RWPE1 (cell line): ENCODE results near the gene INSIG2.
A peak's percentile ranks its signal among the peaks of the same experiment; 100 is the strongest.

Experiments
- CTCF ChIA-PET: fragments of 350-600 bp; sonication (Branson Sonifier 250); formaldehyde crosslinking; extraction: SDS; loops from one replicate; lab custom pipeline; 2021; lab: Yijun Ruan, JAX
- POLR2A ChIA-PET: fragments of 400-600 bp; formaldehyde crosslinking; extraction: SDS; loops from one replicate; lab custom pipeline; 2020; ENCODE audit warnings: antibody characterized with exemption; ENCODE audit not compliant: low non-redundant PET; lab: Yijun Ruan, JAX
- DNase-seq: peaks from one replicate; pipeline ENCODE4 v3.0.0; 2012; ENCODE audit warnings: low spot score
- H3K27ac ChIP-seq: fragments of 450-650 bp; 2 replicates; pipeline ENCODE4 v1.5.1; 2017
- TF ChIP-seq, protein P1 (sequence below): fragments of 450-650 bp; conservative IDR thresholded peaks from 2 replicates; pipeline ENCODE4 v1.5.1; 2017; ENCODE audit warnings: low read depth, mild to moderate bottlenecking

INSIG2 gene

DNA sequence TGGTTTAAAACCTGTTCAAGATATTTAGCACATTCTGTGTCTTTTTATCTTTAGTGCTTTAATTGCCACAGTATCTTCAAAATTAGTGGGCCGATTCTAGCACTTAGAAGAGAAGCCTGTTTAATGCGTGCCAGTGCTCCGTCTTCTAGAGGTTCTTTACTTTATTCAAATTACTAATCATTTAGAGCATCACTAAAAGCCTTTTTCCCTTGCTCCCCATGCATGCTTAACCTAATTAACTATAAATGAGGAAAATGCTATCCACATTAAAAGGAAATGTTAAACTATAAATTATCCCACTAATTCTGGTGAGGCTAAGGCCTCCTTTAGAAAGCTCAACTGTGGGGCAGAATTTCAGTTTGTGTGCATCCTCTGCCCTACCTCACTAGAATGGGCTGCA lies 31.5 kb upstream of the INSIG2 start:
- no peak for DNase-seq
- ChIA-PET CTCF (no interaction called here), POLR2A (no interaction called here)
- no peak overlapping the region for H3K27ac ChIP-seq
- TF ChIP-seq, protein P1, sequence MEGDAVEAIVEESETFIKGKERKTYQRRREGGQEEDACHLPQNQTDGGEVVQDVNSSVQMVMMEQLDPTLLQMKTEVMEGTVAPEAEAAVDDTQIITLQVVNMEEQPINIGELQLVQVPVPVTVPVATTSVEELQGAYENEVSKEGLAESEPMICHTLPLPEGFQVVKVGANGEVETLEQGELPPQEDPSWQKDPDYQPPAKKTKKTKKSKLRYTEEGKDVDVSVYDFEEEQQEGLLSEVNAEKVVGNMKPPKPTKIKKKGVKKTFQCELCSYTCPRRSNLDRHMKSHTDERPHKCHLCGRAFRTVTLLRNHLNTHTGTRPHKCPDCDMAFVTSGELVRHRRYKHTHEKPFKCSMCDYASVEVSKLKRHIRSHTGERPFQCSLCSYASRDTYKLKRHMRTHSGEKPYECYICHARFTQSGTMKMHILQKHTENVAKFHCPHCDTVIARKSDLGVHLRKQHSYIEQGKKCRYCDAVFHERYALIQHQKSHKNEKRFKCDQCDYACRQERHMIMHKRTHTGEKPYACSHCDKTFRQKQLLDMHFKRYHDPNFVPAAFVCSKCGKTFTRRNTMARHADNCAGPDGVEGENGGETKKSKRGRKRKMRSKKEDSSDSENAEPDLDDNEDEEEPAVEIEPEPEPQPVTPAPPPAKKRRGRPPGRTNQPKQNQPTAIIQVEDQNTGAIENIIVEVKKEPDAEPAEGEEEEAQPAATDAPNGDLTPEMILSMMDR = no peak

- DNase-seq = no peak
- POLR2A ChIA-PET = no interaction called here
- TF ChIP-seq, protein P1 = no peak
- H3K27ac ChIP-seq = no peak overlapping the region
- CTCF ChIA-PET = interaction anchor here (0.7 kb wide), 1 partner anchor 1380 kb away, joined by 3 read pairs; no protein-coding TSS in a partner anchor
These were observed 29.3 kb upstream of the INSIG2 start for GRCh38 chr2:118058951-118059350.

DNA sequence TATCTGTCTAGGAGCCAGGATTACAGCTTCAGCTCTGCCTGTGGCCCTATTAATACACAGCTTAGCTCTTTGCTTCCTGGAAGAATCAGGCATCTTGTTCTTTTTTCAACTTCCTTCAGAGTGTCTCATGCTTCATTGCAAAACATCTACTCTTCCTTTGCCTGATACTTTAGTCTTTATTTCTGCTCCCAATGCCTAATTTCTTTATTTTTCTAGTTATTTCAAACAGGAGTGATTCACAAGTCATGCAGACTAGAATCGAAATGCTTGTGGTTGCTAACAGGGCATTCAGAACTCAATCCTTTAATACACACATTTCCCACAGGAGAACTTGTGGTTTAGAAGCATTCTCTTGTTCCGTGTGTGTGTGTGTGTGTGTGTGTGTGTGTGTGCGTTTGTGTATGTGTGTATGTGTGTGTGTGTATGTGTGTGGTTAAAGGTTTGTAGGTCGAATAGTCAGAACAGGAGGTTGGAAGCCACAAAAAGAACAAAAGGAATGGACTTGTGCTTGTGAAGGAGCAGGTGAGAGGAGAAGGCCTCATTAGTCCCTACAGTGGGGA lies 28.3 kb upstream of the INSIG2 start:
- POLR2A ChIA-PET = no interaction called here
- CTCF ChIA-PET = interaction anchor here (0.6 to 1.7 kb wide), 2 partner anchors 14 to 190 kb away, joined by 3 to 4 read pairs; no protein-coding TSS in a partner anchor
- DNase-seq = no peak
- no peak overlapping the region for H3K27ac ChIP-seq
- TF ChIP-seq, protein P1 = no peak

GRCh38 chr2:118061135-118061955 lies 26.9 kb upstream of the INSIG2 start:
- POLR2A ChIA-PET = no interaction called here
- CTCF ChIA-PET = interaction anchor here (0.6 to 2.7 kb wide), 4 partner anchors 13 to 69 kb away, joined by 3 to 18 read pairs (median 4); no protein-coding TSS in a partner anchor
- peak; percentile 48 for DNase-seq
- H3K27ac ChIP-seq = no peak overlapping the region
- TF ChIP-seq, protein P1 = peak; percentile 24; the same call in 1 of the 2 replicates

- DNase-seq = peak; percentile 9
- TF ChIP-seq, protein P1 = no peak
- ChIA-PET POLR2A (no interaction called here), CTCF (interaction anchor here (0.6 to 2.7 kb wide), 3 partner anchors 15 to 41 kb away, joined by 5 to 18 read pairs (median 5); no protein-coding TSS in a partner anchor)
- H3K27ac ChIP-seq = no peak overlapping the region
These were observed 26.2 kb upstream of the INSIG2 start for GRCh38 chr2:118062048-118062447.

GRCh38 chr2:118062669-118063068 lies 25.6 kb upstream of the INSIG2 start:
- CTCF ChIA-PET = interaction anchor here (0.6 to 2.7 kb wide), 2 partner anchors 15 to 775 kb away, joined by 4 to 18 read pairs; no protein-coding TSS in a partner anchor
- H3K27ac ChIP-seq = no peak overlapping the region
- TF ChIP-seq, protein P1 = no peak
- POLR2A ChIA-PET = no interaction called here
- DNase-seq = no peak
